HG03139 (cell line): ENCODE data around the gene EFCAB6.

Experiments
- ATAC-seq: cut with Tn5 transposase; IDR thresholded peaks from one replicate; pipeline ENCODE4 v1.9.1; 2021; ENCODE audit not compliant: unreplicated experiment

Gene EFCAB6

GRCh38 chr22:43592476-43592875 is 219.6 kb downstream of the EFCAB6 start:
- ATAC-seq, result no peak

GRCh38 chr22:43591380-43591779 is 220.7 kb downstream of the EFCAB6 start:
- no peak for ATAC-seq

DNA sequence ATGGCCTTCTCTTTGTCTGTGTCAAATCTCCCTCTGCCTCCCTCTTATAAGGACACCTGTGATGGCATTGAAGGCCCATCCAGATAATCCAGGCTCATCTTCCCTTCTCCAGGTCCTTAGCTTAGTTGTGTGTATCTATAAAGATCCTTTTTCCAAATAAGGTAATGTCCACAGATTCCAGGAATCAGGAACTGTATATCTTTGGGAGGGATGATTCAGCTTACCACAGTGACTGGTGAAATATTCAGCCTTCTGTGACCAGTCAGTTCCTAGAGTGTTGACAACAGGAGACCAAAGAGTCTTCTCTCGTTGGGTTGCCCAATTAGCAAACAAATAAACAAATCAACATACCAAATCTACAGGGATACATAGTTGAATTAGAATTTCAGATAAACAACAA is 224.5 kb downstream of the EFCAB6 start:
- ATAC-seq, result no peak

GRCh38 chr22:43583501-43583900 is 228.6 kb downstream of the EFCAB6 start:
- ATAC-seq, result no peak

GRCh38 chr22:43582394-43582793 is 229.7 kb downstream of the EFCAB6 start:
- ATAC-seq, result no peak

- no peak for ATAC-seq
Observed at GRCh38 chr22:43580271-43580750, 231.8 kb downstream of the EFCAB6 start.

DNA sequence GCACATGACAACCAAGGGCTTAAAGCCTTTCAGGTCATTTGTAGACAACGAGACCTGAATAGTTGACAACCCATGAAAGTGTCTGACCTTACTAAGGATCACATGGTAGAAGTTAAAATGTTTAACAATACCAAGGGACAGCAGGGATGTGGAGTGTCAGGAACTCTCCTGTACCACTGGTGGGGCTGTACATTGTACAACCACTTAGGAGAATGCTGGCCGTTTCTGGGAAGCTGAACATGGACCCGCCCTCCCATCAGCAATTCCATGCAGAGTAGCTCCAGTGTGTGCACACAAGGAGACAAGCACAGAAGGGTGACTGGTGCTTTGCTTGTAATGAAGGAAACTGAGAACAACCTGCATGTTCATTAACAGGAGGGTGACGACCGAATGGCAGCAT is 237.4 kb downstream of the EFCAB6 start:
- no peak for ATAC-seq

DNA sequence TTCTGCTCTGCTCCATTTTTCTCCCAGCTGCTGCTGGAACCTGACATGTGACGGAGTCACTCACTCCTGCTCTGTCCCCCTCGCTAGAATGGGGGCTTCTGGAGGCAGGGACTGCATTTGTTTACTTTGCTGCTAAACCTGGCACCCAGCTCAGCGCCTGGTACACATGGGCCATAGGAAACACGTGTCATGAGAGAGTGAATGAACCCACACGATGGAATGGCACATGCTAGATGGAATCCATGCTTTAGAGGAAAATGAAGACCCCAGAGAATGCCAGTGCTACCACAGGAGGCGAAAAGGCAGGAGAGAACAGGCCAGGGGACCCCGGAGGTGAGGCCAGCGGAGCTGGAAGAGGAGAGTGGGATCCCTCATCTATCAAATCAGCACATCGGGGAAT is 239.4 kb downstream of the EFCAB6 start:
- no peak for ATAC-seq

GRCh38 chr22:43571181-43571580 is 240.9 kb downstream of the EFCAB6 start:
- ATAC-seq, result no peak

DNA sequence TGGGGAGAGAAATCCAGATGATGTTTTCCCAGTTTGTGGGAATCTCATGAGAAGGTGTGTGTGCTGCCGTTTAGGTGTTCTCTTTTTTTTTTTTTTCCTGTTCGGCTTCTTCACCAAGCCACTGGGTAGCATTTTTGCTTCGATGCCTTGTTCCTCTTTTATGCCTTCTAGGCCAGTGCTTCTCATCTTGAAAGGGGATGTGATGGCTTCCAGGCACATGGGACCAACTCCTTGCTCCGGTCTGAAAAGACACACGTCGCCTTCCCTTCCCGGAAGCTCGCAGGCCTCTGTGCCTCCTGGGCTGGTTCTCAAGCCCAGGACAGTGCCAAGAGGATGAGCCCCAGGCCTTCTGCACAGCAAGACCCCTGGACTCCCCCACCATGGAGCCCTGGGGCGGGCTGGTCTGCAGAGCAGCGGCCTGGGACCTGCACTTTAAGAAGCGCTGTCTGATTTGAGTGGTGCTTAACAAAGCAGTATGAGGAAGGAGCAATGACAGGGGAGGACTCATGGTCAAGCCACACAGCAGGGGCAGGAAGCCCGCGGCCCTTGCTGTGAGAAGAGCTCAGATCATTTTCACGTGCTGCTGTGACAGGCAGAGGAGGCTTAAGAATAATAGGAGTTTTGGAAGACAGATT is 241.5 kb downstream of the EFCAB6 start:
- no peak for ATAC-seq

- ATAC-seq, result no peak
Observed at GRCh38 chr22:43569111-43569510, 243.0 kb downstream of the EFCAB6 start.

GRCh38 chr22:43567691-43568324 is 244.3 kb downstream of the EFCAB6 start:
- ATAC-seq, result no peak

DNA sequence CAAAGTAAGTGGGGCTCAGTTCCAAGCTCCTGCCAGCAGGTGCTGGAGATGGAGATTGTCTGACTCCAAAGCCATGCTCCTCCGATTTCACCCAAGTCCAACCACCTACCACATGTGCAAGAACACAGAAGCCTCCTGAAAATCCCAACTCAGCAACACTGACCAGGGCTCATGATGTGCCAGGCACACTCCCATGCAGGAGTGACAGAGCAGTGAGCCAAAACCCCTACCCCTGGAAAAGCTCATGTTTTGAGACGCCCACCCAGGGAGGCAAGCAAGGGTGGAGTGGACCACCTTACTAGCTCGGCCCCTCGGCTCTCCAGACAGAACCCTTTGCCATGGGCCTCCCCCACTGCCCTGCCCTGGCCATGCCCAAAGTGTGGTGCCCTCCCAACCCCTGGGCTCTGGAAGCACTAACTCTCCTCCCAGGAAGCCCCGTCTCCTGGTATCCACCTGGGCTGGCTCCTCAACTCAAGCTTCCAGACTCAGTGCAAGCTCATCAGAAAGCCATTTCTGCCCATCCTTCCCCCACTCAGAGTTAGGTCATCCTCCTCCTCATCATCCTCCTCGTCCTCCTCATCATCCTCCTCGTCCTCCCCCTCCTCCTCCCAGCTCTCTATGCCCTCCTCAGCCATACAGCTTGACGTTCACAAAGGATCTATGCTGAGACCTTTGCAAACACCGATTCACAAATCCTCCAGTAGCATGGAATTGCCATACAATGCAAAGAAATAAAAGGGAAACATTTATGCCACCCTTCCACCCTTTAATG is 245.4 kb downstream of the EFCAB6 start:
- no peak for ATAC-seq

DNA sequence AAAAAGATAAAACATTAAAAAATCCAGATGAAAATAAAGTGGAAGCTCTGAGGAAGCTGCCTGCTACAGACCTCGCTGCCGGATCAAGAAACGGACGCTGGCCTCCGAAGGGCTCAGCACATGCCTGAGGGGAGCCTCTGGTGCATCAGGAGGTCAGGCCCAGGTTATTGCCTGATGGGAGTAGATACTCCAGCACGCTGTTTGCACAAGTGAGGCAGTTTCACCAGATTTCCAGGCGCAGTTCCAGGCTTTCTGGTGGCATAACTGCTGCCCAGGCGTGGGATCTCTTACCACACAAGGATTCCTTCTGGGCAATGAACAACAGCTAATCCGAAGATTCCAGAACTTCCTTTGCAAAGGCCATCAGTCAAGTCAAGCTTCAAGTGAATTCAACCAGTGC is 246.1 kb downstream of the EFCAB6 start:
- no peak for ATAC-seq

DNA sequence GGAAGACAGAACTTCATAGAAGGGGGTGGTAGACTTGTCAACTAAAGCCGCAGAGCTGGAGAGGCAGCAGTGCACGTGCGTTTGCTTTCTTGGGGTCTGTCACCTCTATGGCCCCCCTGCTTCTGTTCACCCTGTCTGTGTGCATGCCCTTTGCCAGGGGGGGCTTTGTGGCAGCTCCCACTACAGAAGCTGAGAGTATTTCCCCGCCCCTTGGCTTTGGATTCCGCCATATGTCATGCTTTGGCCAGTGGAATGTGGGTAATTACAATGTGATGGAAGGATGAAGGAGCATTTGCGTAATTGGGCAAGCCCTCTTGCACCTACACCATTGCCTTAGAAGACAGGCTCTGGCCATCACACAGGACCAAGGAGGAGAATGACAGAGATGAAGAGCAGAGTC is 247.2 kb downstream of the EFCAB6 start:
- ATAC-seq, result no peak

GRCh38 chr22:43563571-43563970 is 248.5 kb downstream of the EFCAB6 start:
- no peak for ATAC-seq

DNA sequence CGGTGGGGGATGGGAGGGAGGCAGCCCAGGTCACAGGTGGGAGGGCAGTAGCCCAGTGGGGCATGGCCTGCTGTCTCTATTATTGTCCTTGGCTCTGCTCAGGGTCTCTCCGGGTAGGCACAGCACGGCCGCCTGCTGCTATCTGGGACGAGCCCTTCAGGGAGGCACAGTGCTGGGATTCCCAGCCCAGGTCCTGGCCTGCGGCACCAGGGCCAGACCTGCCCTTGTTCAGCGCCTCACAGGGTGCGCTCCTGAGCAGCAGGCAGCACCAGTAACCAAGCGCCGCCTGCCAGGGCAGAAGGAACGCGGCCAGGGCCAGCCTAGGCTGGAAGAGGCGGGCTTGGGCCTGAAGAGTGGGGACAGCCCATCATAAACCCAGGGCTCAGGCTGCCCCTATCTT is 249.3 kb downstream of the EFCAB6 start:
- no peak for ATAC-seq

GRCh38 chr22:43561415-43562178 is 250.5 kb downstream of the EFCAB6 start:
- ATAC-seq, result no peak

DNA sequence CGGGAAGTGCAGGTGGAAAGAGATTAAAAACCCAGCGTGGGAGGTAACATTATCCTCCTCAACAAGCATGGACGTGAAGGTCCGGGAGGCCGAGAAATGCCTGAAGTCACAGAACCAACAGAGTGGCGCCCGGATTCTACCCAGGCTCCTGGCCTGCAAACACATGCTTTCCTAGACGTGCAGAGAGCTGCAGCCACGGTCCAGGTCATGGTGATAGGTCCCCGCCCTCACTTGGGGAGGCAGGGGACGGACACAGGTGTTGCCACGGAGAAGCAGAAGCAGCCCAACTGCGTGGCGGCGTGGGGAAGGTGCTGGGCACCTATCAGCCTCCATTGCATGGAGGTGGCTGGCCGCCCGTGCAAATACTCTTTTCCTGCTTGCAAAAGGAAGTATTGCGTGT is 251.5 kb downstream of the EFCAB6 start:
- no peak for ATAC-seq

GRCh38 chr22:43555561-43556515 is 256.3 kb downstream of the EFCAB6 start:
- ATAC-seq, result no peak
